ENCODE data around the gene UBQLN1.

- TF ChIP-seq POLR2A (IDR thresholded peaks at IDR 0.05) (no peak), CTCF (IDR thresholded peaks at IDR 0.05) (no peak), POLR2AphosphoS5 (IDR thresholded peaks at IDR 0.05) (no peak)
Observed at GRCh38 chr9:83625178-83625577, 82.6 kb downstream of the UBQLN1 start.
